ENCODE results near the gene SVEP1.

Gene SVEP1

GRCh38 chr9:110357505-110357904 is 222.0 kb downstream of the SVEP1 start:
- no peak for DNase-seq

- DNase-seq = no peak
Measured at GRCh38 chr9:110356639-110357395, 222.7 kb downstream of the SVEP1 start.

GRCh38 chr9:110355911-110356310 is 223.6 kb downstream of the SVEP1 start:
- DNase-seq = no peak

- DNase-seq = no peak
Measured at GRCh38 chr9:110351009-110351467, 228.5 kb downstream of the SVEP1 start.

- no peak for DNase-seq
Measured at GRCh38 chr9:110346325-110346724, 233.2 kb downstream of the SVEP1 start.

- no peak for DNase-seq
Measured at GRCh38 chr9:110344821-110345220, 234.7 kb downstream of the SVEP1 start.

GRCh38 chr9:110343551-110343950 is 236.0 kb downstream of the SVEP1 start:
- no peak for DNase-seq

- no peak for DNase-seq
Measured at GRCh38 chr9:110340306-110340705, 239.2 kb downstream of the SVEP1 start.

- DNase-seq = no peak
Measured at GRCh38 chr9:110338143-110338542, 241.4 kb downstream of the SVEP1 start.

GRCh38 chr9:110337727-110338126 is 241.8 kb downstream of the SVEP1 start, which contains the start of gene TXNDC8:
Gene TXNDC8, minus strand, starts transcription at chr9:110337863.
- DNase-seq = no peak

GRCh38 chr9:110336363-110336762 is 243.2 kb downstream of the SVEP1 start:
- DNase-seq = no peak

- no peak for DNase-seq
Measured at GRCh38 chr9:110334871-110335270, 244.7 kb downstream of the SVEP1 start.

- no peak for DNase-seq
Measured at GRCh38 chr9:110334183-110334582, 245.4 kb downstream of the SVEP1 start.

GRCh38 chr9:110332766-110333165 is 246.8 kb downstream of the SVEP1 start:
- no peak for DNase-seq

- no peak for DNase-seq
Measured at GRCh38 chr9:110330484-110331105, 248.9 kb downstream of the SVEP1 start.

GRCh38 chr9:110329639-110330230 is 249.8 kb downstream of the SVEP1 start:
- DNase-seq = no peak

GRCh38 chr9:110328763-110329162 is 250.8 kb downstream of the SVEP1 start:
- DNase-seq = no peak

- DNase-seq = no peak
Measured at GRCh38 chr9:110327716-110328115, 251.8 kb downstream of the SVEP1 start.

GRCh38 chr9:110323818-110324217 is 255.7 kb downstream of the SVEP1 start:
- no peak for DNase-seq

- DNase-seq = no peak
Measured at GRCh38 chr9:110320651-110321445, 258.7 kb downstream of the SVEP1 start.

- no peak for DNase-seq
Measured at GRCh38 chr9:110319781-110320492, 259.6 kb downstream of the SVEP1 start.

GRCh38 chr9:110317911-110318310 is 261.6 kb downstream of the SVEP1 start:
- no peak for DNase-seq
